Chondrocyte (in vitro differentiated cells): Measurements from ENCODE around the gene NLRP6. TPM values are rescaled to one million over a fixed set of nuclear protein-coding genes. Genes with fewer than 3 reads are reported as not detected.
"Not testable (repeated sequence)": the region's sequence is repeated elsewhere in the genome, so short reads cannot be mapped to it uniquely, and the experiment has no call there.

Experiments used
- DNase-seq: peaks from one replicate; pipeline ENCODE4 v3.0.0; 2021; ENCODE audit warnings: mixed read lengths, low spot score
- H3K27ac Mint-ChIP-seq: one replicate; pipeline ENCODE4 v1.8.0; 2021; ENCODE audit warnings: mild to moderate bottlenecking, moderate library complexity, mixed read lengths; ENCODE audit not compliant: unreplicated experiment
- H3K27me3 Mint-ChIP-seq: 2 replicates; pipeline ENCODE4 v1.8.0; 2021; ENCODE audit warnings: low read depth, mixed read lengths
- H3K36me3 Mint-ChIP-seq: 2 replicates; pipeline ENCODE4 v1.8.0; 2021; ENCODE audit warnings: low read depth, mixed read lengths
- H3K4me1 Mint-ChIP-seq: 2 replicates; pipeline ENCODE4 v1.8.0; 2021; ENCODE audit warnings: low read depth, mild to moderate bottlenecking, mixed read lengths
- H3K4me3 Mint-ChIP-seq: one replicate; pipeline ENCODE4 v1.8.0; 2021; ENCODE audit warnings: mild to moderate bottlenecking, moderate library complexity, mixed read lengths; ENCODE audit not compliant: unreplicated experiment
- H3K9me3 Mint-ChIP-seq: 2 replicates; pipeline ENCODE4 v1.8.0; 2021; ENCODE audit warnings: low read depth, mixed read lengths
- total RNA-seq: library from RNA; stranded (reverse); gene quantifications from 3 replicates; pipeline ENCODE4 v1.2.1, GENCODE V29; 2021
- TF ChIP-seq, protein P1 (sequence below): fragments of 200-600 bp; sonication (generic); IDR thresholded peaks from 2 replicates; pipeline ENCODE4 v1.5.0; 2021; ENCODE audit warnings: antibody characterized with exemption, mild to moderate bottlenecking, moderate library complexity

The NLRP6 gene
- total RNA-seq, 1 donor from 2014 or later = not detected

DNA sequence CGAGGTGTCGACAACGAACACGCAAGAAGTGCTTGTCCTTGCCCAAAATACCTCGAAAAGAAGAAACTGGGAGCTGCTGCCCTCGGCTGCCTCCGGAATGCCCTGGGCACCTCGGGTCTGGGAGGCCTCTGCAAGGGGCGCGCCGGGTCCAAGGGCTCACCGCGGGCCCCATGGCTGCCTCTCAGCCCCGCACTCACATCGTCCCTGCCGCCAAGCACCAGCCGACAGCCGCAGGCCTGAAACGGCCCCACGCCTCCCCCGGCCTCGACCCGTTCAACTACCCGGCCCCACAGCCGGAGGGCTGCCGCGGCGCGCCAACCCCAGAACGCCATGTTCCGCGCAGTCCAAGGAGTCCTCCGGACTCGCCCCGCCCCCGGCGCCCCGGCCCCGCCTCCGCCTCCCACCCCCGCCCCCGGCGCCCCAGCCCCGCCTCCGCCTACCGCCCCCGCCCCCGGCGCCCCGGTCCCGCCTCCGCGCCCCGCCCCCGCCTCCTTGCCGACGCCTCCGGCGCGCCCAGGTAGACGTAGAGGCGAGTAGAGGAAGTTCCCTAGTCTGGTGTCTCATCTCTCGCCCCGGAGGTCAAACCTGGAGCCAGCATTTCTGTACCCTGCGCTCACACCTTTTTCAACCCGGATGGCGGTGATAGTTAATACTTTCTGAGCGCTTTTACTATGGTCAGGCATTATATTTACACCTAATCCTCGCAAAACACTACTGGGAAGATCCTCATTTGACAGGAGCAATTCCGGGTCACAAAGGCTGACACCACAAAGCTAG is 42.0 kb upstream of the NLRP6 start, which contains the start of gene SIRT3:
TSS of gene SIRT3 (minus strand) at position 346 of the 777 bp plus-strand sequence. CDS start at position 332, 14 bp downstream.
- H3K27ac Mint-ChIP-seq = peak within 1 kb of the TSS; percentile 97
- peak within 1 kb of the TSS; percentile 95 for H3K4me3 Mint-ChIP-seq
- peaks cover 25% of the 10 kb centered on the region for H3K4me1 Mint-ChIP-seq
- TF ChIP-seq, protein P1, sequence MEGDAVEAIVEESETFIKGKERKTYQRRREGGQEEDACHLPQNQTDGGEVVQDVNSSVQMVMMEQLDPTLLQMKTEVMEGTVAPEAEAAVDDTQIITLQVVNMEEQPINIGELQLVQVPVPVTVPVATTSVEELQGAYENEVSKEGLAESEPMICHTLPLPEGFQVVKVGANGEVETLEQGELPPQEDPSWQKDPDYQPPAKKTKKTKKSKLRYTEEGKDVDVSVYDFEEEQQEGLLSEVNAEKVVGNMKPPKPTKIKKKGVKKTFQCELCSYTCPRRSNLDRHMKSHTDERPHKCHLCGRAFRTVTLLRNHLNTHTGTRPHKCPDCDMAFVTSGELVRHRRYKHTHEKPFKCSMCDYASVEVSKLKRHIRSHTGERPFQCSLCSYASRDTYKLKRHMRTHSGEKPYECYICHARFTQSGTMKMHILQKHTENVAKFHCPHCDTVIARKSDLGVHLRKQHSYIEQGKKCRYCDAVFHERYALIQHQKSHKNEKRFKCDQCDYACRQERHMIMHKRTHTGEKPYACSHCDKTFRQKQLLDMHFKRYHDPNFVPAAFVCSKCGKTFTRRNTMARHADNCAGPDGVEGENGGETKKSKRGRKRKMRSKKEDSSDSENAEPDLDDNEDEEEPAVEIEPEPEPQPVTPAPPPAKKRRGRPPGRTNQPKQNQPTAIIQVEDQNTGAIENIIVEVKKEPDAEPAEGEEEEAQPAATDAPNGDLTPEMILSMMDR = peak; percentile 41
- H3K36me3 Mint-ChIP-seq = peaks cover 3% of the 10 kb centered on the region
- no peak for DNase-seq
- H3K9me3 Mint-ChIP-seq = no peaks in the 10 kb centered on the region
- H3K27me3 Mint-ChIP-seq = no peaks in the 10 kb centered on the region

DNA sequence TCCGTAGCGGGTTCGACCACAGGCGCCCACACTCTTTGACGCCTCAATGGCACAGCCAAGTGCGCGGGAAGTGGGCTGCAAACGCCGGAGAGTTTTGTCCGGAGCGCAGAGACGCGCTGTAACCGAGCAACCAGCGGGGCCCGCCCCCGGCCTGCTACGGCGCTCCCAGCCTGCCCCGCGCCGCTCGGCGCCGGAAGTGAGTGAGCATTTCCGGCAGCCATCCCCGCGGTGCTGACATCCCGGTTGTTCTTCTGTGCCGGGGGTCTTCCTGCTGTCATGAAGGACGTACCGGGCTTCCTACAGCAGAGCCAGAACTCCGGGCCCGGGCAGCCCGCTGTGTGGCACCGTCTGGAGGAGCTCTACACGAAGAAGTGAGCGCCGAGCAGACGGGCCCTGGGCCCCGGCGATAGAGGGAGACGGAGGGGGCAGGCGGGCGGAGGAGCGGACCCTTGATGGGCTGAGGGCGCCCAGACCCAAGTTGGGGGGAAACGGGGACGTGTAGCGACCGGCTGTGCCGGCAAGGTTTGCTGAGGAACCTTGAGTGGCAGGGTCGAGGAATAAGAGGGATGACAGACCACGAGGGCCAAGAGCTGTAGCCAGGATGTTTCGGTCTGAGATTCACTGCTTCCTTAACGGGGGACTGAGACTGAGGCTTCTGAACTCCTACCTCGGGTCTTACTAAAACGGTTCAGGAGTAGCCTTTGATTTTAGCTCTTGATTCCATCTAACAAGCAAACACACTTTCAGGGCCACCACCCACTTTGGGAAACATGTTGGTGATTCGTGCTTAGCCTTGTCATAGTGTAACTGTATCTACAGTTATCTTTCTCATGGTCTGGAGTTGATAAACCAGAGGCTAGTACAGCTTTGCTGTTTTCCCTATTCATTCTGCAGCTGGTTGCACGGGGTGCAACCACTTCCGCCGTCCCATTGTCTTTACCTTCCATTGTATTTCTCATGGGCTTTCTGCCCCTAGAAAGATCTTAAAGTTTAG is 41.1 kb upstream of the NLRP6 start, which contains the start of gene PSMD13:
TSS of gene PSMD13 (plus strand) at position 203 of the 994 bp plus-strand sequence. CDS start at position 277, 74 bp downstream.
- Mint-ChIP-seq H3K9me3 (no peaks in the 10 kb centered on the region), H3K36me3 (peaks cover 9% of the 10 kb centered on the region), H3K27ac (peak within 1 kb of the TSS; percentile 97), H3K4me1 (peaks cover 30% of the 10 kb centered on the region), H3K27me3 (no peaks in the 10 kb centered on the region), H3K4me3 (peak within 1 kb of the TSS; percentile 95)
- no peak for DNase-seq
- TF ChIP-seq, protein P1 = peak; percentile 12

DNA sequence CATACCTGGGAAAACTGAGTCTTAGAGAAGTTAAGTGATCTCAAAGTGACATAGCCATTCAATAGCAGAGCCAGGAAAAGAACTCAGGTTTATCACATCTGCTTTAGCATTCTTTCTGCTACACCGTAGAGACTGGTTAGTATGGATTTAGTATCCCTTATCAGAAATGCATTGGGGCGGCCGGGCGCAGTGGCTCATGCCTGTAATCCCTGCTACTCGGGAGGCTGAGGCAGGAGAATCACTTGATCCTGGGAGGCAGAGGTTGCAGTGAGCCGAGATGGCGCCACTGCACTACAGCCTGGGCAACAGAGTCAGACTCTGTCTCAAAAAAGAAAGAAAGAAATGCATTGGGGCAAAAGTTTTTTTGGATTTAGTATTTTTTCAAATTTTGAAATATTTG is 39.9 kb upstream of the NLRP6 start:
- DNase-seq, H3K4me3 Mint-ChIP-seq, H3K27me3 Mint-ChIP-seq, H3K9me3 Mint-ChIP-seq: not testable (repeated sequence)
- peaks cover 30% of the 10 kb centered on the region for H3K4me1 Mint-ChIP-seq
- H3K27ac Mint-ChIP-seq = peak overlapping the region; percentile 36
- peaks cover 15% of the 10 kb centered on the region for H3K36me3 Mint-ChIP-seq

GRCh38 chr11:240315-240714 is 37.9 kb upstream of the NLRP6 start:
- Mint-ChIP-seq H3K4me3 (no peak overlapping the region), H3K9me3 (no peaks in the 10 kb centered on the region), H3K27ac (no peak overlapping the region), H3K27me3 (no peaks in the 10 kb centered on the region), H3K36me3 (peaks cover 21% of the 10 kb centered on the region), H3K4me1 (peaks cover 26% of the 10 kb centered on the region)
- TF ChIP-seq, protein P1 = no peak
- DNase-seq = no peak

- no peak for DNase-seq
- TF ChIP-seq, protein P1 = no peak
- Mint-ChIP-seq H3K27ac (peak overlapping the region; percentile 18), H3K4me3 (no peak overlapping the region), H3K27me3 (no peaks in the 10 kb centered on the region), H3K36me3 (peaks cover 26% of the 10 kb centered on the region), H3K9me3 (no peaks in the 10 kb centered on the region), H3K4me1 (peaks cover 22% of the 10 kb centered on the region)
Measured at GRCh38 chr11:241634-242033, 36.6 kb upstream of the NLRP6 start.
